ENCODE results near the gene ECE1. TPM values are rescaled to one million over a fixed set of nuclear protein-coding genes. Genes with fewer than 3 reads are reported as not detected.

ECE1 gene
- total RNA-seq, 1 experiment from 2014 or later = 65.8 TPM

DNA sequence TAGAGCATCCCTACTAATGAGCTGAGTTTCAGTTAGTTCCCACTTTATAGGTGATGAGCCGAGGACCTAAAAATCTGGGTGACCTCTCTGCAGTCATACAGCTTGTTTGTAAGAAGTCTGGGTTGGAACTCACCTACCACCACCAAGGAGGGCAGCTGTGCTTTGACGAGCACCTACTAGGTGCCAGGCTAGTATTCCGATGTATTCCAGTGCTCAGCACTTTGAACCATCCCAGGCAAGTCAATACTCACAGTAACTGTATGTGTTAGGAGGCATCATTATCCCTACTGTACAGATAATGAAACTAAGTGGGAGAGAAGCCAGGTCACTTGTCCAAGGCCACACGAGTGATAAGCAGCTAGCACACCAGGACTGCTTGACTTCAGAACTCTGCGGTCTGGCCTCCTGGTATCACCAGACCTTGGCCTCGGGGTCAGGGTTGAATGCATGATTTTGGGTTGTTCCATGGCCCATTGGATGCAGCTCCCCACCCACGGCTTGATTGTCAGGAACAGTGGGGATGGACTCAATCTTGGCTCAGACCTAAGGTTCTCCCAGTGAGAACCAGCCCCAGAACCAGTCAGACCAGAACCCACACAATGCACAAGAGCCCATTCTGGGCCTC is 20.7 kb downstream of the ECE1 start:
- DNase-seq (ENCODE audit: low spot score) = no peak

DNA sequence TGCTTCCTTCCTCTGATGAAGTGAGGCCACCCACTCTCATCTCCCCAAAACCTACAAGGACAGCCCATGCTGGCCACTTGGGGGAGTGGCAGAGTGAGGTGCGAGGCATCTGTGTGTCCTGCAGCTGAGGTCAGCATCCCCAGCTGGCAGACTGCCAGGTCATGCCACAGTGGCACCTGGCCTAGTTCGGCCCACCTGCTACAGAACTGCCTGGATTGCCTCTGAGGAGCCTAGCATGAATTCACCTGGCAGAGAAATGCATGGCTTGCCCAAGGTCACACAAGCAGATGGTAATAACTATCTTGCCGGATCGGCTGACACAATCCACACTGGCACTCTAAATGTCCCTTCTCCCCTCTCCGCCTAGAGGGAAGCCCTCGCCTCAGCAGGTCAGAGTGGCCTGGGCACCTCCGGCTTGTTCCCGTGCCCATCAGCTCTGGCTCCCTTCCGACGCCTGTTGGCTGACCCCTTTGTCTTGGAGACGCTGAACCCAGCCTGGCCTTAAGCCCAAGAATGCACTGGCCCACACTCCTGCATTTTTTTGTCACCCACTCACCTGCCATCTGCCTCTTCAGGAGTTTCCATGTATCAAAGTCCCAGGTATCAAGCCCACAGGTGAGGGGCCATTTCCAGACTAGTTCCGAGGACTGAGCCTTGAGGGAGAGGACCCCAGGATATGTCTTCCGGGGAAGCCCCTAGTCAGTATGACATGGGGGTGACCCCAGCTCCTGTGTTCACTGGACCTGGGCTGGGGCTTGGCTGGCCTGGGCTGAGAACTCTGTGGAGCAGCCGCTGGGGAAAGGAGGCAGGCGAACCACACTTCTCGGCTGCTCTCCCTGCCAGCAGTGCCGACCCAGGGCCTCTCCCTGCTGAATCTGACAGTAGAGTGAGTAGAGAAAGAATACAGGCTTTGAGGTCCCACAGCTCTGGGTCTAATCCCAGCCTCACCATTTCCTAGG is 21.7 kb downstream of the ECE1 start:
- DNase-seq (ENCODE audit: low spot score) = no peak

DNA sequence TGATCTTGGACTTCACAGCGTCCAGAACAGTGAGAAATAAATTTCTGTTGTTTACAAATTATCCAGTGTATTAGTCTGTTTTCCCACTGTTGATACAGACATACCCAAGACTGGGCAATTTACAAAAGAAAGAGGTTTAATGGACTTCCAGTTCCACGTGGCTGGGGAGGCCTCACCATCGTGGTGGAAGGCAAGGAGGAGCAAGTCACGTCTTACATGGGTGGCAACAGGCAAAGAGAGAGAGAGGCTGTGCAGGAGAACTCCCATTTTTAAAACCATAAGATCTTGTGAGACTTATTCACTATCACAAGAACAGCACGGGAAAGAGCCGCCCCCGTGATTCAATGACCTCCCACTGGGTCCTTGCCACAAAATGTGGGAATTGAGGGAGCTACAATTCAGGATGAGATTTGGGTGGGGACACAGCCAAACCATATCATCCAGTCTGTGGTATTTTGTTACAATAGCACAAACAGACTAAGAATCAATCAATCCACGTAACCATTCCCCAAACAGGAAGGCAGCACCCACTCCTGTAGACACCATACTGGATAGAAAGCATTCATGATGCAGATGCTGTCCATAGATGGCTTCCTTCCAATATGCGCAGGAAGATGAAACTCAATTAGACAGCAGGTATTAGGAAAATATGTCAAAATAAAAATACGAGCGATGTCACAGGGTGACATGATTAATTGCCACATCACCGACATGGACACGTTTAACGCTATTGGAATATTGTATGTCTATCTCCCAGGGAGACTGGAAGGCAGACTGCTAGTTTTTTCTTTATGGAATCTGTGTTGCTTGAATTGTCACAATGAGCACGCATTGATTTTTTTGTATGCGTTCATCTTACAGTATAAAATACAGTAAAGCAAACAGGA is 22.8 kb downstream of the ECE1 start:
- no peak for DNase-seq (ENCODE audit: low spot score)

DNA sequence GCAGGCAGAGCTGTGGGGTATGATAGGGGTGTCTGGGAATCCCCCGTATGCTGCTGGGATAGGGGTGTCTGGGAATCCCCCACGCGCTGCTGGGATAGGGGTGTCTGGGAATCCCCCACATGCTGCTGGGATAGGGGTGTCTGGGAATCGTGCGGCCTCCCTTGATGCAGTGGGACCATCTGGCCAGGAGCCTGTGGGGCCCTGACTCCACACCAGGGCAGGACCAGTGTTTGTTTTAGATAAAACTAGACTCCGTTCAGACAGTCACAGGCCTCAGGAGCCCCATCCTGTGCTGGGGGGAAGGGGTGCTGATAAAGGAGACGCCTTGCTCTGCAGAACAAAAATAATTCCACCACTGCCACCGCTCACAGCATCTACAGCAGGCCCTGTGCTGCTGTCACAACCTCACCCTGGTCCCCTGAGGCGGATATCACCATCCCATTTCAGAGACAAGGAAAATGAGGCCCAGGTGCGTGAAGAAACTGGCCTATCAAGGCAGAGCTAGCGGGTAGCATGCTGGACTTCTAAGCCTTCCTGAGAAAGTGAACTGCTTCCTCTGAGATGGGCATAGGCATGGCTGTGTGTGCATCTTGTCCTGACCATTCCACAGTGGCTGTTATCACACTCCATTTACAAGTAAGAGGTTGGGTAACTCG is 24.0 kb downstream of the ECE1 start:
- no peak for DNase-seq (ENCODE audit: low spot score)

DNA sequence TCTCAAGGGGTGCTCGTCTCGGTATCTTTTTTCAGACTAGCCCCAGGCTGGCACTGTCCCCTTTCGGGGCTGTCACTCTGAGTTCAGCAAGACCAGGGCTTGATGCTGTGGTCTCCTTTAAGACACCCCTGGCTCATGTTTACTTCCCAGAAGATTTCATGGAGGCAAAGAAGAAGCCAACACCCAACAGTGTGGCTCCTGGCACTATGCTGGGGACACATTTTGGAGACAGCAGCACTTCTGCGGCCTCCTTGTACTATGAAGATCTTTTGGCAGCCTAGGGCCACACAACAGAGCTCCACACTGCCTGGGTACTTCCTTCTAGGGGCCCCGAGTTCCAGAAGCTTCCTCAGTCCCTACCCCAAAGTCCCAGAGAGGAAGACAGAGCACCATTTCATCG is 24.6 kb downstream of the ECE1 start:
- DNase-seq (ENCODE audit: low spot score) = no peak

DNA sequence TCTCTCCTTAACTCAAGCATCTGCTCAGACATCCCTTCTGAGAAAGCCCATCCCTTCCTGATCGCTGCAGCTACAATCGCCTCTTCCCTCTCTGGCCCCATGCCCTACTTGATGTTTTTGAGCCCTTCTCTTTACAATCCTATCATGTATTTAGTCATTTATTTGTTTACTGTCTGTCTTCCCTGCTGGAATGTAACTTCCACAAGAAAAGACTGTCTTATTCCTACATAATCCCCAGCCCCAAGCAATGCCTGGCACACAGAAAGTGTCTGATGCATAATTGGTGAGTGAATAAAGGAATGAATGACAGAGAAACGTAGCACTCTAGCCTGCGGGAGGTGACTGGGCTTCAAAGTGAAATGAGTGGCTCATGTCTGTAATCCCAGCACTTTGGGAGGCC is 25.4 kb downstream of the ECE1 start:
- no peak for DNase-seq (ENCODE audit: low spot score)

DNA sequence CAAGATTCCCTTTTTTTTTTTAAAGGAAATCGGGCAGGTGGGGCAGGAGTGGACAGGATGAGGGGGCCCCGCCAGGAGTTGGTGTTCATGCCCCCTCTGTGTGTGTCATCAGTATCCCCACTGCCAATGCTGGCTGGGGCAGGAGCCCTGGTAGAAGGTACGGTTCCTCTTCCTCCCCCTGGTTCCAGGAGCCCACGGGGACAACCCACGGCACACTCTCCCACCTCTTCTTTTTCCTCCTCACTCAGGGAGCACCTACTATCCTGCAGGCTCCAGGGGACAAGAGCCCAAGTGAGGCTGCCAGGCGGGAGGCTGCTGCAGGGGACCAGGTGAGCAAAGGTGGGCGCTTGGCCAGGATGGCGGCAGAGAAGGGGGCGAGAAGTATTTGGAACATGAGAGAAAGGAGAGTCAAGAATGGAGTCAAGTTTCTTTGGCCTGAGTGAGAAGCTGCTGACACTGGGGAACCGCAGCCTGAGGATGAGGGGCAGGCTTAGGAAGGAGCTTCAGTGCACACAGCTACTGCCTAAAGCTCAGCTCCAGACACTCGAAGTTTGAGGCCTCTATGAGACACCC is 26.5 kb downstream of the ECE1 start:
- DNase-seq (ENCODE audit: low spot score) = no peak

DNA sequence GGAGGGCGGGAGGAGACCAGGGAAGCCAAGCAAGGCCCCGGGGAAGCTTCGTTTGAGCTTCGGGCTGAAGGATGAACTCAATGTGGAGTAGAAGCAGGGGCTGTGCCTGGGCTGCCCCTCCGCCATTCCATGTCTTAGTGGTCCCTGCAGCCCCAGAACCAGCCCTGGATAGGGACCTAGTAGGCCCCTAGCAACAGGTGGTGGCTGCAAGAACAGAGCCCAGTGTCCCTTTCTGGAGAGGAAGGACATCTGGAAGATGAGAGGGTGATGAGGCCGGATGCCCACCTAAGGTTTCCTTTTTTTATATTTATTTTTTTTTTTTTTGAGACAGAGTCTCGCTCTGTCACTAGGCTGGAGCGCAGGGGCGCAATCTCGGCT is 27.2 kb downstream of the ECE1 start:
- DNase-seq (ENCODE audit: low spot score) = no peak

DNA sequence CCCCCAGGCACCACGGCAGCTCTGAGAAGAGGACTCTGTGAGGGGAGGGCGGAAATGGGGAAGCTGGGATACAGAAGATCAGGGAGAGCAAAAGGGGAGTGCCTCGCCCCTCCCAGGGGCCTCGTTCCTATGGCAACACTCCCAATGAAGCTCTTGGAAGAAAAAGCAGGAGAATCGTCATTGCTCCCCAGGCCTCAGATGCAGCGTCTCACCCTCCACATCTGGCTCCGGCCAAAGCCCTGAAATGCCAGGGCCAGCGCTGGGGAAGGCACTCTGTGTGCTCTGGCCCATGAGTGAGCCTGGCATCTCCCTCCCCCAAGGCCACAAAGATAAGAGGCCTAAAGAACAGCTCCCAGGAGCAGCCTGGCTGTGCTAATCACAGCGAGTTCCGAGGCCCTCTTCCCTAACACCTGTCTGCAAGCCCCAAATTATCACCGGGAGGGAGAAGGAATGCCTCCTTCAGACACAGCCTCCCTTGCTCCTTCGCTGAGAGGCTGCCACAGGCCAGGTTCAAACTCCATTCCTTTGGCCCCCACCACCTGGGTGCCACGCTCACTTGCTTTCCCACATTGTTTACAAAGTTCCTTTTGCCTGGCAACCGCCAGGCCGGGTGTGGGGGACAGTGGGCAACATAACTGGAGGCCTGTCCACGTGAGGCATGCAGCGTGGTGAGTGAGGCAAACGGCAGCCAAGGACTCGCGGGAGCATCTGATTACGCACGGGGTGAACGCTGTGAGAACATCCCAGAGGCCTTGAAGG is 27.8 kb downstream of the ECE1 start:
- peak; percentile 75 for DNase-seq (ENCODE audit: low spot score)

DNA sequence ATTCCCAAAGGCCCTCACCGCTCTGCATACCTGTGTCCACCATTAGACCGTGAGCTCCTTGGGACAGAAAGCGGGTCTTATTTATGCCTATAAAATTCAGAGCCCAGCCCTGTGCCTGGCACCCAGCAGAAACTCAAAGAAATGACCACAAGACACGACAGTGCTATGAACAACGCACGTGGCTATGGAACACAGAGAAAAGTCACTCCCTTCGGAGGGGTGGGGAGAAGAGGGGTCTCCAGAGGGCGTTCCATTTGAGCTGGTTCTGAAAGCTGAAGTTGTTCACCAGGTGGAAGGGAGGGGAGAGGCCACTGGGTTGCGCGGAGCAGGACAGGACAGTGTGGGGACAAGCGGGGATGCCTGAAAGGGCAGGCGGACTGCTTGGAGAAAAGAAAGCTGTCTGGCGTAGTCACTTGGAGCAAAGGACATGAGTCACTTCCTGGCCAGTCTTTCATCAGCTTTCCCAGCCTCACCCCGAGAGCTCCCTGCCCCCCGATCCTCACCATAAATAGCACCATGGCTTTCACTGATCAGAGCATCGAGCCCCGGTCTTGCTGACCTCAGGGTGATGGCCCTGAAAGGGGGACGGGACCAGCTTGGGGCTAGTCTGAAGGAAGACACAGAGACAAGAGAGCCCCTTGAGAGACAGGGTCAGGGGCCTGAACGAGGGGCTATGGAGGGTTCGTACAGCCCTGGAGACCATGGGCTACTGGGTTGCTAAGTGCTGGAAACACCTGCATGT is 28.5 kb downstream of the ECE1 start:
- peak; percentile 91 for DNase-seq (ENCODE audit: low spot score)

DNA sequence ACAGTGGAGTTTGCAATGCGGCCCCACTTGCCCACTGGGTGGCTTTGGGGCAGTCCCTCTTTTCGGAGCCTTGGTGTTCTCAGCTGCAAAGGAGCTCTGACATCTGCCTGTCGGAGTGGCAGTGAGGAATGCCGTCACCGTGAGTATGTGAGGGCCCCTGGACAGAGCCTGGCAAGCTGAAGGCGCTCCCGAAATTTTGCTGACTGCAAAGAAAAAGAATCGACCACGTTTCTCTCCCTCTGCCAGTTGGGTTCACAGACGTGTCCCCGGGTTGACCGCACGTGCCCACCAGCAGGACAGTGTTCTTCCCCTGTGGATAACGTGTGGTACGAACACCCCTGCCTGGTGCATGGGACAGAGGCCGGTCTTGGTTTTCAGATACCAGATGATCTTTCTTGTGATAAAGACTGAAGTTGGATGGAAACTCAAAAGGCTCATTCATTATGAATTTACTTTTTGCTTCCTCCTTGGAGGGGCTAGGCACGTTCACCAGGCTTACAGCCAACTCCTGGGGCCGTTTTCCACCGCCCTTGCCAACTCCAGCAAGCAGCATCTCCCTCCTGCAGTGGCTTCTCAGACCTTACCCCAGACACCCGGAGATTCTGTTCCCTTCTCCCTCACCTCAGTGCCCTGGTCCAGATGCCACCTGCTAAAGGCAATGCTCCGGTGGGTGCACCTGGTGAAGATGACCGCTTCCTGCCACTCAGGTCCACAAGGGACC is 29.7 kb downstream of the ECE1 start:
- no peak for DNase-seq (ENCODE audit: low spot score)

DNA sequence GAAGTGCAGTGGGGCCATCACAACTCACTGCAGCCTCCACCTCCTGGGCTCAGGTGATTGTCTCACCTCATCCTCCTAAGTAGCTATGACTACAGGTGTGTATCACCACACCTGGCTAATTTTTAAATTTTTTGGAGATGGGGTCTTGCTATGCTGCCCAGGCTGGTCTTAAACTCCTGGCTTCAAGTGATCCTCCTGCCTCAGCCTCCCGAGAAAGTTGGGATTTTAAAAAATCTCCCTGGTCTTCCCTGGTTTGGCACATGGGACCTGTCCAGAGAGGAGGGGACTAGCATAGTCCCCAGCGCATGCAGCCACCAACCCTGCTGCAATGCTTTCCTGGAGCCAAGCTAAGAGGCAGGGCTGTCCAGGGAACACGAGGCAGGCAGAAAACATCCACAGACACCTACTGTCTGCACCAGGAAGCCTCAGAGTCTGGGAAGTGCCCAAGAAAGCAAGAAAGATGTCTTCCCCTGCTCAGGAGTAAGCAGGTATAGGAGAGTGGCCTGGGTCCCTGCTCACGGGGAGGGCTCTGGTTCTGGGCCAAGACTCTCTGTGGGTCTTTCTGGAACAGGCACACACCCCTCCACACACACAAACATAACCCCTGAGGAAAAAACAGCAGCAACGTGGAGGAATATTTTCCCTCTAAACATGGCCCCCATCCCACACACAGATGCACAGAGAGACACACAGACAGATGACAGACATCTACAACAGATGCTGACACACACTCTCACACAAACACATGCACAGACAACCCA is 30.8 kb downstream of the ECE1 start:
- DNase-seq (ENCODE audit: low spot score) = no peak

DNA sequence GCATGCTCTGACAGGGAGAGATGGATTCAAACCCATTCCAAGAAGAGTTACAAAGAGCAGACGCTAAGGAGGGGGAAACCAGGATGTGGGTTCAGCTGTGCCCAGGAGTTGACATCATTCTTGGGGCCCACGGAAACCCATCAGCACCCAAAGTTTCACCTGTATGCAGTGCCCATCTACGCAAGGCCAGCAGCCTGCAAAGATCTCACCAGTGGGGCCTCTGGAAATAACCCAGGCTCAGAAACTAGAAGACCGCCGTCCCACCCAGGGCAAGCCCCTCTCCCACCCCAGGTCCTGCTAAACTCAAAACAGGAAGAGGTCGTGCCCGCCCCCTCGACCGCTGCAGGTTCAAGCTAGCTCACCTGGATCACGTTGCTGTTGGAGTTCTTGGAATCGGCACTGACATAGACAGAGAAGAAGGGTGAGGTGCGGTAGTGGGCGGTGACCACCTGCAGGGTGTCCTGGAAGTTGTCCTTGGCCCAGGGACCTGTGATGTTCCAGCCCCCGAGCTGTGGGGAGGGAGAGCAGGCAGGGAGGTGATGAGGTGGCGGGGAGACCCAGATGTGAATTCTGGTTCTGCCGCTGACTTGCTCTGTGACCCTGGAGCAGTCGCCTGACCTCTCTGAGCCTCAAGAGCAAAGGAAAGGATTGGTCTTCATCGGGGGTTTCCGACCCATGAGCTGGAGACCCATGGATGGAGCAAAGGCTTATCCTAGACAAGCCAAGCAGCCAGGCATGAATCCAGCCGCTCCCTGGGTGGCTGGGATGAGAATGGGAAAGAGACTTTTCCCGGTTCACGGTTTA is 31.7 kb downstream of the ECE1 start:
- no peak for DNase-seq (ENCODE audit: low spot score)

DNA sequence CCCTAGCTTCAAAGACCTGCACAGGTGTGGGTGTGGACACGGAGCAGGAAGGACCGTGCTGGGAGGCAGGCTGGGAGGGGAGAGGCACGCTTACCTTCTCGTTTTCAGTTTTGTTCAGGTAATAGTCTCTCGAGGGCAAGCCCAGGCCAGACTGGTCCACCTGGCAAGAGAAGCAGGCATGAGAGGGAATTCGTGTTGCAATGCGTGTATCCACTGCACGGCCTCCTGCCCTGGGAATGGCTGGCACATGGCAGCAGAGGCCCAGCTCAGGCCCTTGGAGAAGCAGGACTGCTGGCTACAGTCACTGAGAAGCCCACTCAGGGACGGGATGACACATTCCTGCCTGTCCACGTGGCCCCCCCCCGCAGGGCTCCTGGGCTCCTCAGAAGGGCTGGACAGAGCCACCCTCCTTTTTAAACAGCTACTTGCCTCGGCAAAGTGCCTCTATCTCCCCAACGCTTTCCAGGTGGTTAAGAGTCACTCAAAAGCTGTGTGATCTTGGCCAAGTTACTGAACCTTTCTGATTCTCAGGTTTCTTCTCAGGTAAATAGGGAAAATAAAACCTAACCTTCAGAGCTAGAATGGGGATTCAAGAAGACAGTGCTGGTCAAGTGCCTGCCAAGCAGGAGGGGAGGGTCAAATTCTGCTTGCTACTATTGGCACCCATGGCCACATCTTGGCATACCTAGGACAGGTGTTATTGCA is 32.7 kb downstream of the ECE1 start:
- no peak for DNase-seq (ENCODE audit: low spot score)

DNA sequence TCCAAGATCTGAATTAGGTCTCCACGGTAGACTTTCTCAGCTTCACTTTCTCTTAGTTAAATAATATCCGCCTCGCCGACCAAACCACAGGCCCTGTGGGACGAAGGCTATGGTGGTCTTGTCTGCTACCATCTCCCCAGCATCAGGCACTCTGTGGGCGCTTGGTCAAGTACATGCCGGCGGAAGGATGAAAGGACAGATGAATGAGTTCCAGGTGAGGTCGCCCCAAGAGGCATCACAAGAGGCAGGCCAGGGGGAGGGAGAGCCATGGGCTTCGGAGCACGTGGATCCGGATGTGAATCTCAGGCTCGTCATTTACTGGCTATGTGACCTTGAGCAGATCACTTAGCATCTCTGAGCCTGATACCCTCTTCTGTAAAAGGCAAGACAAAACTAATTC is 33.5 kb downstream of the ECE1 start:
- no peak for DNase-seq (ENCODE audit: low spot score)

DNA sequence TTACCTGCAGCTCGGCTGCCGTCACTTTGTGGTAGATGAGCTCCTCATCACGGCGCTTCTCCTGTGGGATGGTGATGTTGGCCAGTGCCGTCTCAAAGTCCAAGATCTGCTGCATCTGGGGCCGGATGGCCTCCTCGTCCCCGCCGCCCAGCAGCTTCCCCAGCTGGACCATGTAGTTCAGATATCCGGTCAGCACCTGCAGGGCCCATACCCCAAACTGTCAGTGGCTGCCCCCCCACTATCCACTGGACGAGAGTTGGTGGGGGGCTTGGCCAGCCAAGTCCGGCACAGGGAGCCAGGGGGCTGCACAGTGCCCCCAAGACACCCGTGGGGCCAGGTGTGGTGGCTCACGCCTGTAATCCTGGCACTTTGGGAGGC is 34.3 kb downstream of the ECE1 start:
- no peak for DNase-seq (ENCODE audit: low spot score)
